ENCODE results near the gene RNF39.
"Not testable (repeated sequence)": the region's sequence is repeated elsewhere in the genome, so short reads cannot be mapped to it uniquely, and the experiment has no call there.

RNF39 gene

DNA sequence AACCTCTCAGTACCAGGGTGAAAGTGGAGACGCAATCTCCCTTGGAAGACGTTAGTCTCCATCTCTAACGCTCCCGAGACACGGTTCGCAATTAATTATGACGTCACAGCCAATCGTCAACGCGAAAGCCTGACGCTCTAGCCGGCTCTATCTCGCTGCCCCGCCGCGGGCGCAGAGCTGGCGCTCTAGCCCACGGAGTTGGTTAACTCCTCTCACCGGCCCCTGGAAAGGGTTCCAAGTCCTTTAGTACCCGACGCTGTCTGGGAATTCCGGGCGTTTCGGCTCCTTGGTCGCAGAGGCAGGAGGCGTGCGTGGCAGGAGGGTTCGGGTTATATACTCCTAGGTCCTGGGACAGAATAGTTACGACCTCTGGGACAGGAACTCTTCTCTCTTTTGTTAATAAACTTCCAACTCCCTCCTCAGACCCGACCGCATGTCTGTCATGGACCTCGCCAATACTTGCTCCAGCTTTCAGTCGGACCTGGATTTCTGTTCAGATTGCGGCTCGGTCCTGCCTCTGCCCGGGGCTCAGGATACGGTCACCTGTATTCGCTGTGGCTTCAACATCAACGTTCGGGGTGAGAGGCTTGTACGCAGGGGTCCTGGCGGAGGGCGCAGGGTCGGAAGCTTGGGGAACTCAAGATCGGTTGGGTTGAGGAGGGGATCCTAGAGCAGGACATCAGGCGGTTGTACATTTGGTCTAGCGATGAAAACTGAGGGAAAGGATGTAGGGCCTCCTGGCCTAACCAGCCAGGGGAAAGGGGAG is 14.3 kb downstream of the RNF39 start, which contains the start of gene POLR1H:
Gene POLR1H (plus strand): TSS at position 174 of the 766 bp plus-strand sequence. CDS start 260 bp downstream, at position 434.
- peak; percentile 75 for DNase-seq (ENCODE audit: low read depth)

DNA sequence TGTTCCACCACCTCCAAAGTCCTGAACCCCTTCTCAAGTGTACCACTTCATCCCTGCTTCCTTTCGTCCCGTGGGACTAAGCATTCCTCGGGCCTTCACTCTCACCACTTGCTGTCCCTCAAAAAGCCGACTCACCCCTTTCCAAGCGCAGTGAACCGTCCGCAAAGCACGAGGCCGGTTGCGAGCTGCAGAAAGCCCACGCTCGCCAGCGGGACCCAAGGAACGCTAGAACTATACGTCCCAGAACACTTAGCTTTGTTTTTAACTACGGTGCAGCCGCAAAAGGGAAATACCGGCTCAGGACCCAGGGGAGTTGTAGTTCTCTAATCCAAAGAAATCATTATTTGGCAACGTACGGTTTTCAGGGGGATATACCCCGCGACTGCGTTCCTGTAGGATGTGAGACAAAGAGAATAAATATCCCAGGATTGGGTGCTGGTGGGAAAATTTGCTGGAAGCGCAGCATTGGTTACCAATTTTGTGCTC is 14.9 kb downstream of the RNF39 start:
- DNase-seq (ENCODE audit: low read depth): no peak

DNA sequence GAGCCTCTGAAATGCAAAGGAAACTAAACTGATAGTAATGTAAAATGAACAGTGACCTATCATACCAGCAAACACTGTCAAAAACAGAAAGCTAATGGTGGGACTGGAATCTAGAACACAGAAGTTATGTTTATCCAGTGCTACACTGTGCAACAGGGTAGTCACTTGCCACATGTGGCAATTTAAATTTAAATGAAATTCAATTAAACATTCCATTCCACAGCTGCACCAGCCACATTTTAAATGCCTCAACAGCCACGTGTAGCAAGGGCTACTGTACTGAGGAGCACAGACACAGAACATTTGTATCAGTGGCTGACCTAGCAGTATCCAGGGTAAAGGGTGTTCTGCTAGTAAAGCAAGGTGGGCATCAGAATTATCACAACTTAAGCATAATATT is 20.1 kb downstream of the RNF39 start:
- DNase-seq (ENCODE audit: low read depth): no peak

DNA sequence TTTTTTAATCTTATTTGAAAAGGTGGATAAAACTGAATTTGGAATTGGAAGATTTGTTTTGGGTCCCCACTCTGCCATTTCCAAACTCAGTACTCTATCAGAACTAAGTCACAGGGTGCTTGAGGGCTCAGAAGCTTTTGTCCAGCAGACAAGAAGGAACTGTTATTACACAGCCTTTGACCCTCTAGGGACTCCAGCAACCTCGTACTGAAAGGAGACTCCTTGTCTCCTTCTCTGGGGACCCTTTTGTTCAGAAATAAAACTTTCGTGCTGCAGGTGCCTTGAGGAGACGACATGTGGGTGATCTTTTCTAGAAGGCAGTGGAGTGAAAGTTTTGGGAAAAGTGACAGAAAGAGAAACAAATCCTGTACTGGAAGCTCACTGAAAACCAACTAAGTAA is 21.9 kb downstream of the RNF39 start:
- no peak for DNase-seq (ENCODE audit: low read depth)

DNA sequence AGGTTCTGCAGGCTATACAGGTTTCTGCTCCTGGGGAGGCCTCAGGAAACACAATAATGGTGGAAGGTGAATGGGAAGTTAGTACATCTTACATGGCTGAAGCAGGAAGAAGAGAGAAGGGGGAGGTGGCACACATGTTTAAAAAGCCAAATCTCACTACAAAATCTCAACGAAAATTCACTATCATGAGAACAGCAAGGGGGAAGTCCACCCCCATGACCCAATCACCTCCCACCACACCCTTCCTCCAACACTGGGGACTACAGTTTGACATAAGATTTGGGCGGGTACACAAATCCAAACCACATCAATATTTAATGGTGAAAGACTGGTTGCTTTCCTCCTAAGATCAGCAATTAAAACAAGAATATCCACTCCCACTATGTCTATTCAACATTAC is 28.3 kb downstream of the RNF39 start:
- no peak for DNase-seq (ENCODE audit: low read depth)

DNA sequence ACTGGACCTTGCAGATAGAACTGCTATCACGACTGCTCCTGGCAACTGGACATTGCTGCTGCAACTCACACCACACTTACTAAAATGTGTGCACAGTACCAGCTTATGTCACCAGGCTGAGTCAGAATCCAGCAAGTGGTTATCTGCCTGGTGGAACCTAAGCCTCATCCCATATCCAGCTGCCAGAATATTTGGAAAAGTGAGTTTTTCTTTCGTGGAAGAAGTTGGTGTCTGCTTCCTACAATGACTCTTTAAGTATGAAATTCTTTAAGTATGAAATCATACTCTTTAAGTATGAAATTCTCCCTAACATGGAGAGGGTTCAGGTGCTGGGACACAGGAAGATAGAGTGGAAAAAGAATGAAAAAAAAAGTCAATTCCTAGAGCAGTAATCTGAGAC is 30.9 kb downstream of the RNF39 start:
- DNase-seq (ENCODE audit: low read depth): no peak

DNA sequence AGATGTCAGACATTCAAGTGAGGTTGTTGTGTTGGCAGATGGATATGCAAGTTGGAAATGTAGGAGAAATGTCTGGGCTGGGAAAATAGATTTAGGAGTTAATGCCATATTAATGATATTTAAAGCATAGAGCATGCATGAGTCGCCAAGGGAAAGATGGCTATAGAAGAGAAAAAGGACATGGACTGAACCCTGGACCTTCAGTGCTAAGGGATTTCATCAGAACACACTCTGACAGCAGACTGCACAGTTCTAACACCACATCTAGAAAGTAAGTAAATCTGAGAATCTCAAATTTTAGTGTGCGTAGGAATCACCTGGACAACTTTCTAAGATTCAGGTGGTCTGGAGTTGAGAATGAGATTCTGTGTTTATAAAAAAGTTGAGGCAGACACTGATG is 31.8 kb downstream of the RNF39 start:
- no peak for DNase-seq (ENCODE audit: low read depth)

DNA sequence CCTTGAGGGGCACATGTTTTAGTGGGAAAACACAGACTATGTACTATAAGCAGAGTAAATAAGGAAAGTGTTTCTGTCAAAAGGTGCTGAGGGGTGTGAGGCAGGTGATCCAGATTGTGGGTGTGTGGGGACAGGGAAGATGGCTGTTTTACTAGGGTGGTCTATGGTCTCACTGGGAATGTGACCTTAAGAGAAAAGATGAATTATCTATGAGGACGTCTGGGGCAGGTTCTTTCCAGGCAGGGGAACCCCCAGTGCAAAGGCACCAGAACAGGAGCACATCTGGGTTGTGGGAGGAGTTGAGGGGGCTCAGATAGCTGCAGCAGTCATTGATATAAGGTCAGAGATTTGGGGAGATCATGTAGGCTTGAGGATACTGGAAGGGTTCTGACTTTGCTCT is 32.7 kb downstream of the RNF39 start:
- DNase-seq (ENCODE audit: low read depth): no peak

DNA sequence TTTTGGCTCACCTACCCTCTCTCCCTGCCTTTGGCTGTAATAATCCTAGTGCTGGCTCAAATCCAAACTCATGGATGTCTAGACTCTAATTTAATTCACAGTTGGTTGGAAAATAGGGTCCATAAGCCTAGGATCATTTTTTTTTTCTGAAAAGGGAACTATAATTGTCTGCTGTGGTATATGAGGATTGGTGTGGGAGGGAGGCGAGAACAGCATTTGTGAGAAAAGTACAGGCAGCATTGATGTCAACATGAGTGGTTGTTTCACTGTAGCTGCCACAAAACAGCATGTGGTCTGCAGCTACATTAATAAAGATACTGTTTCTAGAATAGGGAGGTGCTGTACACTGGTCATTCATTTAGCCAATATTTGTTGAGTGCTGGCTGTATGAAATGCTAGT is 33.1 kb downstream of the RNF39 start:
- no peak for DNase-seq (ENCODE audit: low read depth)

DNA sequence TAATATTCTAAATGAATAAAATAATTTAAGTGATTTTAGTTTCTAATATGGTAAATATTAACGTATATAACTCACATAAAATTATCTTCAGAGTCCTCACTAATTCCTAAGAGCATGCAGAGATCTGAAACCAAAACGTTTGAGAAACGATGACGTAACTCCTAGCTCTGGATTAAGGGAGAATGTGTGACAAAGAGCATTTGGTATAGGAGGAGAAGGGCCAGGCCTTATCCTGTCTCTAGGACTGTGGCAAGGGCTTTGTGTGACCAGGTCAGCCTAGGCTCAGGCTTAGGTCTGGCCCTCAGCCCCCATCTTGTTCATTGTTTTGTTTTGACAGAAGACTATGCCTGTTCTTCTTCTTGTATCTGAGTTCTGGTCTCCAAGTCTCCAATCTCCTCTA is 33.7 kb downstream of the RNF39 start:
- DNase-seq (ENCODE audit: low read depth): no peak

DNA sequence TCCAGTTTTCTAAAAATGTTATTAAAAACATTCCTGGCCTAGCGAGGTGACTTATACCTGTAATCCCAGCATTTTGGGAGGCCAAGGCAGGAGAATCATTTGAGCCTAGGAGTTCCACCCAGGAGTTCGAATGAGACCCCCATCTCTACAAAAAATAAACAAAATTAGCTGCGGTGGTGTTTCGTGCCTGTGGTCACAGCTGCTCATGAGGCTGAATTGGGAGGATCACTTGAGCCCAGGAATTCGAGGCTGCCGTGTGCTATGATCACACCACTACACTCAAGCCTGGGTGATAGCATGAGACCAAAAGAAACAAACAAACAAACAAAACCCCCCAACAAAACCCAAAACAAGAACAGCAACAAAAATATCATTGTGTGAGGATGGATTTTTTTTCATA is 34.3 kb downstream of the RNF39 start:
- DNase-seq (ENCODE audit: low read depth): no peak

DNA sequence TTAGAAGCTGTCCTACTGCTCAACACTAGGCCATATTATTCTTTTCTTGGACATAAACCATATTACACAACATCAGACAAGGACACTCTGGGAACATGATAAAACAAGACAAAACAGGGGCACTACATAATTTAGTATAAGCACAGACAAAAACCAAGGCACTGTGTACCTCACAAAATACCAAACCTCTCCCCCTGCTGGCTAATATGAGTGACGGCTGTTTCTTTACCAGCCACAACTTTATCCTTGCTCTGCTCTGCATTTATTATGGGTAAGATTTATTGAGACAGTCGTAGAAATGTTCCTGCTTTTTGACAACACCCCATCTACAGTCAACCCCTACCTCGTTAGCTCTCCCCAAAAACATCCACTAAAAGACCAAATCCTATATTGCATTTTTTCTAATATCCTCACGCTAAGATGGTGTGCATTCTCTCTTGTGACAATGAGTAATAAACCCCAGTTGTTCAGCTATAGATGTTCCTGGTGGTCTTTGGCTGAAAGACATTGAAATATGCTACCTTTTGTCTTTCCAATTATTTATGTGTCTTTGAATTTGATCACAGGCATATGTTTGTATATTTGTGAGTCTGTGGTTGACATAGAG is 38.3 kb downstream of the RNF39 start:
- no peak for DNase-seq (ENCODE audit: low read depth)

DNA sequence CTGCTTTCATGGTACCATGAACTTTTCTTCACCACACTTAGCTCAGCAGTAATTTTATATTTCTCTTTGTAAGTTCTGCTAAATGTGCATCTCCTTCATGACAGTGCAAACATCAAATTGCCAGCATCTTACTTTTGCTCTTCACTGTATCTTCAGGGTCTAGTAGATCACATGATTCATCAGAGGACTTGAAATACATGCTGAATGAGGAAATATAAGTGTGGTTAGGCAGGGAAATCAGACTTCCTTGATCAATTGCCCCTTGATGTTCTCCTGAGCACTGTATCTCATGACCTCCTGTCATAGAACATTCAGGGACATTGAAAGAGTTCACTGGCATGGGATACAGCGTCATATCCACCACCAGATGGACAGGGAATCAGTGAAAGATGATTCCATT is 39.8 kb downstream of the RNF39 start:
- DNase-seq (ENCODE audit: low read depth): no peak

DNA sequence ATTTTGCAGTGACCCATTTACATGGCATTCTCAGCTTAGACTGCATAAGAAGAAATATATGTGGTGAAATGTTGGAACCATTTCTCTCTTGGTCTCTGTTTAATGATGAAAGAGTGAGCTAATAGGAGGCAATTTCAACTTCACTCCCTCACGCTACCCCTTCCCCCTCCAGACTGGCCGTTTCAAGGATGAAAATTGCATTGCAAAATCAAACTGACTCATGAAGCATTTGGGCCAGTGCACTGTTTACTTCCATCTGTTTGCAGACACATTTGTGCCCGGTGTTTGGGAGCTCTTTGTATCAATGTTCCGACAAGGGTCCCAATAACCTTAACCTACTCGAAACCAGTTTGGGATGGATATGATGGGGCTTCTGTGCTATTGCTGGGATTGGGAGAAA is 42.1 kb downstream of the RNF39 start:
- not testable (repeated sequence) for DNase-seq (ENCODE audit: low read depth)

DNA sequence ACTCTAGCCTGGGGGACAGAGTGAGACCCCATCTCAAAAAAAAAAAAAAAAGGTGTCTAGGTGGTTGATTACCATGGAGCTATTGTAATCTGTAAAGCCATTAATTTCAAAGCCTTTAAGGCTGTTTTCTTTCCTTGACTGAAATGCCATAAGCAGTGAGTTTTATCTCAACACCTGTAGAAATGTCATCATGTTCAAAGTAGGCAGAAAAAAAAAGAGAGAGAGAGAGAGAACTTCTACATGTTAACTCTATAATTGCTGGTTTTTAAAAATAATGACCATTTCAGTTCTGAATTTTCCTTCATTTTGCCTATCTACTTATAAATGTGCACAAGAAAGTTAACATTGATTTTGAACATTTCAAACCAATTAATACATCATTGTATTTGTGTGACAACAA is 44.2 kb downstream of the RNF39 start:
- DNase-seq (ENCODE audit: low read depth): no peak

DNA sequence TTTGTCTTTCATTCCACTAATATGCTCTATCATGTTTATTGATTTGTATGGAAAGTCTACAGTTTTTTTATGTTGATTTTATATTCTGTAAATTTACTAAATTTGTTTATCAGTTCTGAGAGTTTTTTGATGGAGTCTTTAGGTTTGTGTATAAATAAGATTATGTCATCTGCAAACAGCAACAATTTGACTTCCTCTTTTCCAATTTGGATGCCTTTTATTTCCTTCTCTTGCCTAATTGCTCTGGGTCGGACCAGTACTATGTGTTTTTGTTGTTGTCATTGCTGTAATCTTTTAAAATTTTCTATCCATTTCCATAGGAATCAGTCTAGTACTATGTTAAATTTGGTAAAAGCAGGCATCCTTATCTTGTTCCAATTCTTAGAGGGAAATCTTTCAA is 46.0 kb downstream of the RNF39 start:
- DNase-seq (ENCODE audit: low read depth): no peak

DNA sequence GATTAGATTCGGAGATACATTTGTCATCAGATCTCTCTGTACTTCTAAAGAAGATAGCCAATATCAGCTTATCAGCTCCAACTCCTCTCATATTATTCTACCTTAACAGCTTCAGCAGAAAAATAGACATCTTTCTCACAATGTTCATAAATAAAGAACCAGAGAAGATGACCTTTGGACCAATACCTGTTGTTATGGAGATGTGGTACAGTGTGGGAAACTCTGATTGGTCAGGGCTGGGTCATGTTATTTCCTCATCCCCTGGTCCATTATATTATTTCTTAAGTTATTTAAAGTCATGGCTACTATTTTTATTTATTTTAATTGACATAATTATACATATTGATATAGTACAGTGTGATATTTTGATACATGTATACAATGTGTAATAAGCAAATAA is 50.4 kb downstream of the RNF39 start:
- DNase-seq (ENCODE audit: low read depth): no peak

DNA sequence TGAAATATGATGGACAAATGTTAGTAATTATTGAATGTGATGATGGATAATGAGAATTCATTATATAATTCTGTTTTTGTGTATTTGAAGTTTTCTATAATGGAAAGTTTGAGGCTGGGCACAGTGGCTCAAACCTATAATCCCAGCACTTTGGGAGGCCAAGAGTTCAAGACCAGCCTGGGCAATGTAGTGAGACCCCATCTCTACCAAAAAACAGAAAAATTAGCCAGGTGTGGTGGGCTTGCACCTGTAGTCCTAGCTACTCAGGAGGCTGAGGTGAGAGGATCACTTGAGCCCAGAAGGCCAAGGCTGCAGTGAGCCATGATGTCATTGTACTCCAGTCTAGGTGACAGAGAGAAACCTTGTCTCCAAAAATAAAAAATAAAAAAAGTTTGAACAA is 52.9 kb downstream of the RNF39 start:
- not testable (repeated sequence) for DNase-seq (ENCODE audit: low read depth)

DNA sequence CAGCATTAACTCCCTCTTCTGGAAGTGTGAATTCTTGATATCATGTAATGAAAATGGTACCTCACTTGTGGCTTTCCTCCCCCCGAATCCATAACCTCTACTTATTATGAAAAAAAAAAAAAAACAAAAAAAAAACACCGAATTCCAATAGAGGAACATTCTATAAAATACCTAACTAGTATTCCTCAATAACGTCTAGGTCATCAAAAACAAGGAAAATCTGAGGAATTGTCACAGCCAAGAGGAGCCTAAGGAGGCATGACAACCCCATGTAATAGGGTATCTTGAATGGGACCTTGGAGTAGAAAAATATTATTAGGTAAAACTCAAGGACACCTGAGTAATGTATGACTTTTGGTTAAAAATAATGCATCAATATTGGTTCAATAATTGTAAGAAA is 53.4 kb downstream of the RNF39 start:
- DNase-seq (ENCODE audit: low read depth): no peak

DNA sequence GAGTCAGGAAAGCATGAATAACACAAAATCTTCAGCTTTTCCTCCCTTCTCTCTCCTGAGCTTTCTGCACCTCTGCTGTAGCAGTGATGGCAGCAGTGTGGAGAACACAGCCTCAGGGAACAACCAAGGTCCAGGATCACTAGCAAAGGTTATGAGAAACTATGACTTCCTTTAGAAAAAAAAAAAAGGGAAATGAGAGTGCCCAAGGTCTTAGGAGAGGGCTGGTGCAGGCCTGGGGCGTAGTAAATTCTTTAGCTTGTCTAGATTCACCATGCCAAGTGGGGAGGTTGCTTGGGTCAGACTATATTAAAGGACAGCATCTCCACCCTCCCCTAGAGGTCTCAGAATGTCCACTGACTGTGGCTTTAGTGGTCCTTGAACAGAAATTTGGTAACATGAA is 54.9 kb downstream of the RNF39 start:
- no peak for DNase-seq (ENCODE audit: low read depth)

Data from activated T-helper 1 cell treated with Interleukin-2 at 50 U/mL for 16 hours (primary cell).